Measurements from ENCODE around the gene TMEM171. TPM values are rescaled to one million over a fixed set of nuclear protein-coding genes. Genes with fewer than 3 reads are reported as not detected.

The TMEM171 gene
- total RNA-seq, 2 experiments from 2014 or later: not detected

GRCh38 chr5:73135021-73135420 lies 14.6 kb downstream of the TMEM171 start:
- no peak for ATAC-seq (ENCODE audit: poor library complexity)
- no peak for DNase-seq
- Mint-ChIP-seq H3K27me3 (peaks cover 57% of the 10 kb centered on the region), H3K4me3 (no peak overlapping the region), H3K36me3 (ENCODE audit: low read depth) (no peaks in the 10 kb centered on the region), H3K9me3 (no peaks in the 10 kb centered on the region), H3K27ac (no peak overlapping the region), H3K4me1 (ENCODE audit: low read depth) (no peaks in the 10 kb centered on the region)
- ChIA-PET POLR2A (no interaction called here), CTCF (no interaction called here)
- H3K4me3 ChIP-seq (ENCODE audit: low read length): no peak overlapping the region
- intact Hi-C loops (cut with DNase I, micrococcal nuclease): no loop called here
- H3K9me3 ChIP-seq (ENCODE audit: control insufficient read depth in 1 of 2, insufficient read depth in 1 of 2, low read length in 2 of 2): no peaks in the 10 kb centered on the region
- no peaks in the 10 kb centered on the region for H3K4me1 ChIP-seq (ENCODE audit: insufficient read depth, low read length)
- H3K27ac ChIP-seq (ENCODE audit: low read depth in 1 of 2, low read length in 2 of 2): no peak overlapping the region
- no peak for TF ChIP-seq CTCF (IDR thresholded peaks at IDR 0.05)
- peaks cover 24 to 28% of the 10 kb centered on the region in 2 experiments for H3K27me3 ChIP-seq (ENCODE audit: control insufficient read depth in 1 of 2, insufficient read depth in 2 of 2, low read length in 2 of 2)
- no peaks in the 10 kb centered on the region for H3K36me3 ChIP-seq (ENCODE audit: insufficient read depth, low read length)

GRCh38 chr5:73135429-73136054 lies 15.2 kb downstream of the TMEM171 start:
- H3K27me3 ChIP-seq (ENCODE audit: control insufficient read depth in 1 of 2, insufficient read depth in 2 of 2, low read length in 2 of 2): peaks cover 24 to 27% of the 10 kb centered on the region in 2 experiments

GRCh38 chr5:73136055-73136562 lies 15.7 kb downstream of the TMEM171 start:
- Histone ChIP-seq H3K36me3 (ENCODE audit: insufficient read depth, low read length) (no peaks in the 10 kb centered on the region), H3K4me3 (ENCODE audit: low read length) (no peak overlapping the region), H3K27me3 (ENCODE audit: control insufficient read depth in 1 of 2, insufficient read depth in 2 of 2, low read length in 2 of 2) (peaks cover 24 to 31% of the 10 kb centered on the region in 2 experiments), H3K9me3 (ENCODE audit: control insufficient read depth in 1 of 2, insufficient read depth in 1 of 2, low read length in 2 of 2) (no peaks in the 10 kb centered on the region), H3K4me1 (ENCODE audit: insufficient read depth, low read length) (no peaks in the 10 kb centered on the region), H3K27ac (ENCODE audit: low read depth in 1 of 2, low read length in 2 of 2) (no peak overlapping the region)
- intact Hi-C loops (cut with DNase I, micrococcal nuclease): no loop called here
- POLR2A ChIA-PET: no interaction called here
- CTCF ChIA-PET: no interaction called here
- Mint-ChIP-seq H3K4me3 (no peak overlapping the region), H3K36me3 (ENCODE audit: low read depth) (no peaks in the 10 kb centered on the region), H3K4me1 (ENCODE audit: low read depth) (no peaks in the 10 kb centered on the region), H3K9me3 (no peaks in the 10 kb centered on the region), H3K27ac (no peak overlapping the region), H3K27me3 (peaks cover 58% of the 10 kb centered on the region)
- TF ChIP-seq CTCF (IDR thresholded peaks at IDR 0.05): no peak
- DNase-seq (no peak), ATAC-seq (ENCODE audit: poor library complexity) (no peak)

More at GRCh38 chr5:73135429-73136054, 15.2 kb downstream of the TMEM171 start:
- Histone ChIP-seq H3K27ac (ENCODE audit: low read depth in 1 of 2, low read length in 2 of 2) (no peak overlapping the region), H3K4me1 (ENCODE audit: insufficient read depth, low read length) (no peaks in the 10 kb centered on the region), H3K36me3 (ENCODE audit: insufficient read depth, low read length) (no peaks in the 10 kb centered on the region), H3K4me3 (ENCODE audit: low read length) (no peak overlapping the region), H3K9me3 (ENCODE audit: control insufficient read depth in 1 of 2, insufficient read depth in 1 of 2, low read length in 2 of 2) (no peaks in the 10 kb centered on the region)
- H3K4me3 Mint-ChIP-seq: no peak overlapping the region
- no peak overlapping the region for H3K27ac Mint-ChIP-seq
- H3K9me3 Mint-ChIP-seq: no peaks in the 10 kb centered on the region
- no peak for ATAC-seq (ENCODE audit: poor library complexity)
- H3K36me3 Mint-ChIP-seq (ENCODE audit: low read depth): no peaks in the 10 kb centered on the region
- TF ChIP-seq CTCF (IDR thresholded peaks at IDR 0.05): peak; percentile 21
- CTCF ChIA-PET: no interaction called here
- peaks cover 53% of the 10 kb centered on the region for H3K27me3 Mint-ChIP-seq
- H3K4me1 Mint-ChIP-seq (ENCODE audit: low read depth): no peaks in the 10 kb centered on the region
- peak in 2 of 14 experiments; percentile 20 to 32 for DNase-seq
- intact Hi-C loops (cut with DNase I, micrococcal nuclease): no loop called here
- POLR2A ChIA-PET: no interaction called here

Data from CD4-positive, alpha-beta T cell (primary cell).